Fibroblast of the conjunctiva (primary cell): ENCODE data around the gene MATR3.
"Not testable (repeated sequence)": the region's sequence is repeated elsewhere in the genome, so short reads cannot be mapped to it uniquely, and the experiment has no call there.

Experiments used
- DNase-seq: peaks from one replicate; pipeline ENCODE4 v3.0.0-alpha.2; 2010; ENCODE audit warnings: low read depth

Gene MATR3

GRCh38 chr5:139354186-139354585 is 60.6 kb downstream of the MATR3 start:
- DNase-seq: no peak

GRCh38 chr5:139355900-139356299 is 62.4 kb downstream of the MATR3 start:
- not testable (repeated sequence) for DNase-seq

- DNase-seq: no peak
Observed at GRCh38 chr5:139358064-139358463, 64.5 kb downstream of the MATR3 start.

GRCh38 chr5:139360384-139360783 is 66.8 kb downstream of the MATR3 start:
- no peak for DNase-seq

GRCh38 chr5:139361835-139362429 is 68.4 kb downstream of the MATR3 start:
- DNase-seq: no peak

- DNase-seq: no peak
Observed at GRCh38 chr5:139363937-139364336, 70.4 kb downstream of the MATR3 start.

- DNase-seq: no peak
Observed at GRCh38 chr5:139364466-139364865, 70.9 kb downstream of the MATR3 start.

- DNase-seq: no peak
Observed at GRCh38 chr5:139368613-139369012, 75.1 kb downstream of the MATR3 start.

GRCh38 chr5:139369181-139369580 is 75.6 kb downstream of the MATR3 start:
- DNase-seq: peak; percentile 45

- DNase-seq: no peak
Observed at GRCh38 chr5:139371482-139372435, 78.2 kb downstream of the MATR3 start.

- no peak for DNase-seq
Observed at GRCh38 chr5:139374909-139375308, 81.4 kb downstream of the MATR3 start.

GRCh38 chr5:139376364-139376763 is 82.8 kb downstream of the MATR3 start:
- DNase-seq: no peak

- no peak for DNase-seq
Observed at GRCh38 chr5:139377226-139377625, 83.7 kb downstream of the MATR3 start.

GRCh38 chr5:139378101-139378825 is 84.7 kb downstream of the MATR3 start:
- DNase-seq: no peak

GRCh38 chr5:139378941-139379361 is 85.4 kb downstream of the MATR3 start:
- no peak for DNase-seq

- DNase-seq: no peak
Observed at GRCh38 chr5:139379626-139380449, 86.3 kb downstream of the MATR3 start.
